IPS-18c (cell line): ENCODE measurements around the gene PEX13.
"Not testable (repeated sequence)": the region's sequence is repeated elsewhere in the genome, so short reads cannot be mapped to it uniquely, and the experiment has no call there.

Experiments
- H3K4me3 ChIP-seq: 2 replicates; pipeline ENCODE4 v1.7.0; 2013; ENCODE audit warnings: low read depth, mild to moderate bottlenecking, low read length, moderate library complexity; ENCODE audit not compliant: insufficient read depth
- H3K9me3 ChIP-seq: one replicate; pipeline ENCODE4 v1.6.1; 2013; ENCODE audit warnings: mild to moderate bottlenecking, low read length, moderate library complexity; ENCODE audit not compliant: control insufficient read depth, insufficient read depth

The PEX13 gene

DNA sequence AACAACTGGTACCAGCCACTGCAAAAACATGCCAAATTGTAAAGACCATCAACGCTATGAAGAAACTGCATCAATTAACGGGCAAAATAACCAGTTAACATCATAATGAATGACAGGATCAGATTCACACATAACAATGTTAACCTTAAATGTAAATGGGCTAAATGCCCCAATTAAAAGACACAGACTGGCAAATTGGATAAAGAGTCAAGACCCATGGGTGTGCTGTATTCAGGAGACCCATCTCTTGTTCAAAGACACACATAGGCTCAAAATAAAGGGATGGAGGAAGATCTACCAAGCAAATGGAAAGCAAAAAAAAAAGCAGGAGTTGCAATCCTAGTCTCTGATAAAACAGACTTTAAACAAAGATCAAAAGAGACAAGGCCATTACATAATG lies 19.1 kb downstream of the PEX13 start:
- not testable (repeated sequence) for H3K9me3 ChIP-seq

GRCh38 chr2:61042807-61043206 lies 25.3 kb downstream of the PEX13 start:
- Histone ChIP-seq H3K4me3 (no peak overlapping the region), H3K9me3 (no peaks in the 10 kb centered on the region)

More for the DNA sequence above, 19.1 kb downstream of the PEX13 start:
- not testable (repeated sequence) for H3K4me3 ChIP-seq

GRCh38 chr2:61044636-61045035 lies 27.1 kb downstream of the PEX13 start:
- Histone ChIP-seq H3K4me3 (no peak overlapping the region), H3K9me3 (no peaks in the 10 kb centered on the region)

- H3K9me3 ChIP-seq = no peaks in the 10 kb centered on the region
- H3K4me3 ChIP-seq = no peak overlapping the region
Observed at GRCh38 chr2:61045226-61045625, 27.7 kb downstream of the PEX13 start.

- H3K4me3 ChIP-seq = no peak overlapping the region
- H3K9me3 ChIP-seq = no peaks in the 10 kb centered on the region
Observed at GRCh38 chr2:61045999-61046398, 28.5 kb downstream of the PEX13 start.

- Histone ChIP-seq H3K4me3 (no peak overlapping the region), H3K9me3 (no peaks in the 10 kb centered on the region)
Observed at GRCh38 chr2:61055557-61055956, 38.0 kb downstream of the PEX13 start.

DNA sequence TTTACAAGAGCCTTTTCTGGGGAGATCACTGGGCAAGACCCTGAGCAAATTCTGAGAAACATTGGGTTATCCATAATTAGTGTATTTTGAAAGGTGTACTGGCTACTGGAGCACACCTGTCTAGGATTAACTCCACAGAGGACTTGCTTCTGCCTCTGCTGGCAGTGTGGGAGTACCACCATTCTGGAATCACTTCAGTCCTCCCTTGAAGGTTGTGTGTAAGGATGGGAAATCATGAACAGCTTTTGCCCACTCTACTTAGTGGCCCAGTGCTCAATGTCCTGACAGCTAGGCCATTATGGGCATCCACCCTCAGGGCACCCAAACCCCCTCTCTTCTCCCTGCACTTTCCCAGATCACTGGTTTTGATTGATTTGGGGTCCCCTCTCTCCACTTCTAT lies 40.0 kb downstream of the PEX13 start:
- no peaks in the 10 kb centered on the region for H3K9me3 ChIP-seq
- no peak overlapping the region for H3K4me3 ChIP-seq

- no peaks in the 10 kb centered on the region for H3K9me3 ChIP-seq
- H3K4me3 ChIP-seq = no peak overlapping the region
Observed at GRCh38 chr2:61059382-61059781, 41.9 kb downstream of the PEX13 start.

GRCh38 chr2:61065714-61066709 lies 48.5 kb downstream of the PEX13 start, which contains the start of gene SANBR:
TSS of gene SANBR (plus strand) at chr2:61065871. CDS start at chr2:61070351, 4,480 bp downstream.
- Histone ChIP-seq H3K9me3 (no peaks in the 10 kb centered on the region), H3K4me3 (peak within 1 kb of the TSS; percentile 91)

GRCh38 chr2:61074100-61074499 lies 56.6 kb downstream of the PEX13 start:
- Histone ChIP-seq H3K9me3 (no peaks in the 10 kb centered on the region), H3K4me3 (no peak overlapping the region)

- H3K9me3 ChIP-seq = no peaks in the 10 kb centered on the region
- H3K4me3 ChIP-seq = no peak overlapping the region
Observed at GRCh38 chr2:61085883-61086282, 68.4 kb downstream of the PEX13 start.

- Histone ChIP-seq H3K4me3 (no peak overlapping the region), H3K9me3 (no peaks in the 10 kb centered on the region)
Observed at GRCh38 chr2:61089797-61090196, 72.3 kb downstream of the PEX13 start.

DNA sequence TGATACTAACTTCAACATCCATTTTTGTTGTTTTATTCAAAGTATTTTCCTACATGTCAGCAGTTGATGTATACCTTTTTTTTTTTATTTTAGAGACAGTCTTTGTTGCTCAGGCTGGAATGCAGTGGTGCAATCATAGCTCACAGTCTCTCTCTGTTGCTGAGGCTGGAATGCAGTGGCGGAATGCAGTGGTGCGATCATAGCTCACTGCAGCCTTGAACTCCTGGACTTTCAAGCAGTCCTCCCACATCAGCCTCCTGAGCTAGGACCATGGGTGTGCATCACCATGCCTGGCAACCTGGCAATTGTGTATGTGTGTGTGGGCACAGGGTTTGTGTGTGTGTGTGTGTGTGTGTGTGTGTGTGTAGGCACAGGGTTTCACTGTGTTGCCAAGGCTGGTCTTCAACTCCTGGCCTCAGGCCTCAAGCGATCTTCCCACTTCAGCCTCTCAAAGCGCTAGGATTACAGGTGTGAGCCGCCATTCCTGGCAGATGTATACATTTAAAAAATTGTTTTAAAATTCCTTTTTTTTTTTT lies 72.9 kb downstream of the PEX13 start:
- H3K4me3 ChIP-seq = no peak overlapping the region
- no peaks in the 10 kb centered on the region for H3K9me3 ChIP-seq

DNA sequence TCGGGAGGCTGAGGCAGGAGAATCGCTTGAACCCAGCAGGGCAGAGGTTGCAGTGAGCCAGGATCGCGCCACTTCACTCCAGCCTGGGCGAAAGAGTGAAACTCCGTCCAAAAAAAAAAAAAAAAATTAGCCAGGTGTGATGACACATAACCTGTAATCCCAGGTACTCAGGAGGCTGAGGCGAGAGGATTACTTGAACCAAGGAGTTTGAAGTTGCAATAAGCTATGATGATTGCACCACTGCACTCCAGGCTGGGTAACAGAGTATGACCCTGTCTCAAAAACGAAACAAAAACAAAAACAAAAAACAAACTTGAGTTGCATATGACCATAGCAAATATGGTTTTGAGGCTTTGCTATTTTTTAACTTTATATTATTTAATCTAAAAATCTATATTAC lies 74.0 kb downstream of the PEX13 start:
- H3K9me3 ChIP-seq = no peaks in the 10 kb centered on the region
- H3K4me3 ChIP-seq = no peak overlapping the region

GRCh38 chr2:61096438-61096837 lies 78.9 kb downstream of the PEX13 start:
- no peak overlapping the region for H3K4me3 ChIP-seq

DNA sequence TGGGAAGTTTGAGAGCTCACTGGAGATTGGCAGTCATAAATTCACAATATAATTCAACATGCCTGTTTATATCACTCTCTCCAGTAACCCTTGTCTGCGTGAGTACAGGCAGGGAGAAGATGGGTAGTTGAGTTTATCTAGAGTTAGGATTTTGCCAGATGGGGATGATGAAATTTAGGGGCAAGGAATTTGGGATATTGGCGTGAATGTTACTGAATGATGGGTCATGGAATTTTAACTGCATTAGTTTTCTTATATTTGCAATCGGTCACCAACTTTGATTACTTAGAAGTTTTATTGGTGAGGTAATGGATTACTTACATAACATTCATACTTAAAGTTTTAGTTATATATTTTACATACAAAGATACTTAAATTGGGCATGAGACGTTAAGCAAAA lies 83.3 kb downstream of the PEX13 start:
- Histone ChIP-seq H3K9me3 (no peaks in the 10 kb centered on the region), H3K4me3 (no peak overlapping the region)

More at GRCh38 chr2:61096438-61096837, 78.9 kb downstream of the PEX13 start:
- no peaks in the 10 kb centered on the region for H3K9me3 ChIP-seq
